Activated T-cell treated with anti-CD3 and anti-CD28 coated beads, Interleukin-2, amount 50 U/mL, for 4 hours (primary cell): ENCODE measurements around the gene PRDM15. TPM values are rescaled to one million over a fixed set of nuclear protein-coding genes. Genes with fewer than 3 reads are reported as not detected.

Experiments used
- ATAC-seq, 2 donors: fragments of 200-7000 bp; cut with Tn5 transposase; one replicate each; pipeline ENCODE4 v1.10.0; 2021
- DNase-seq: peaks from one replicate; pipeline ENCODE4 v3.0.0-alpha.2; 2020
- H3K27me3 Mint-ChIP-seq: one replicate; pipeline ENCODE4 v1.8.0; 2021; ENCODE audit warnings: low read depth, mixed read lengths
- H3K36me3 Mint-ChIP-seq: one replicate; pipeline ENCODE4 v1.8.0; 2022; ENCODE audit warnings: mixed read lengths; ENCODE audit not compliant: insufficient read depth
- H3K4me1 Mint-ChIP-seq: one replicate; pipeline ENCODE4 v1.8.0; 2021; ENCODE audit warnings: low read depth, mixed read lengths
- H3K4me3 Mint-ChIP-seq: one replicate; pipeline ENCODE4 v1.8.0; 2021; ENCODE audit warnings: mild to moderate bottlenecking, moderate library complexity, mixed read lengths
- H3K9me3 Mint-ChIP-seq: one replicate; pipeline ENCODE4 v1.8.0; 2021; ENCODE audit warnings: mixed read lengths
- total RNA-seq, 3 donors: library from RNA; stranded (reverse); gene quantifications; one replicate each; pipeline ENCODE4 v1.2.1, GENCODE V29; 2021

The PRDM15 gene
- total RNA-seq, 3 donors from 2014 or later = 10.4 to 11.7 (median 11.4) TPM

GRCh38 chr21:41827951-41828883 is 50.9 kb downstream of the PRDM15 start:
- Mint-ChIP-seq H3K9me3 (no peaks in the 10 kb centered on the region), H3K4me3 (no peak overlapping the region), H3K4me1 (no peaks in the 10 kb centered on the region), H3K27me3 (no peaks in the 10 kb centered on the region), H3K36me3 (peaks cover 10% of the 10 kb centered on the region)
- no peak for DNase-seq
- ATAC-seq = no peak

- ATAC-seq = no peak
- Mint-ChIP-seq H3K4me1 (no peaks in the 10 kb centered on the region), H3K4me3 (no peak overlapping the region), H3K36me3 (peaks cover 20% of the 10 kb centered on the region), H3K27me3 (no peaks in the 10 kb centered on the region), H3K9me3 (no peaks in the 10 kb centered on the region)
- DNase-seq = no peak
Measured at GRCh38 chr21:41825881-41826280, 53.3 kb downstream of the PRDM15 start.

GRCh38 chr21:41825216-41825615 is 53.9 kb downstream of the PRDM15 start:
- no peak for ATAC-seq
- Mint-ChIP-seq H3K27me3 (no peaks in the 10 kb centered on the region), H3K36me3 (peaks cover 20% of the 10 kb centered on the region), H3K4me1 (no peaks in the 10 kb centered on the region), H3K9me3 (no peaks in the 10 kb centered on the region), H3K4me3 (no peak overlapping the region)
- DNase-seq = no peak

GRCh38 chr21:41824466-41825207 is 54.5 kb downstream of the PRDM15 start:
- ATAC-seq (no peak), DNase-seq (no peak)
- Mint-ChIP-seq H3K9me3 (no peaks in the 10 kb centered on the region), H3K4me1 (no peaks in the 10 kb centered on the region), H3K36me3 (peaks cover 20% of the 10 kb centered on the region), H3K27me3 (no peaks in the 10 kb centered on the region), H3K4me3 (no peak overlapping the region)

- ATAC-seq (no peak), DNase-seq (no peak)
- H3K36me3 Mint-ChIP-seq = peaks cover 20% of the 10 kb centered on the region
- H3K4me1 Mint-ChIP-seq = no peaks in the 10 kb centered on the region
- H3K4me3 Mint-ChIP-seq = no peak overlapping the region
- no peaks in the 10 kb centered on the region for H3K9me3 Mint-ChIP-seq
- no peaks in the 10 kb centered on the region for H3K27me3 Mint-ChIP-seq
Measured at GRCh38 chr21:41823906-41824305, 55.2 kb downstream of the PRDM15 start.

GRCh38 chr21:41823166-41823565 is 56.0 kb downstream of the PRDM15 start:
- DNase-seq = no peak
- peaks cover 20% of the 10 kb centered on the region for H3K36me3 Mint-ChIP-seq
- H3K27me3 Mint-ChIP-seq = no peaks in the 10 kb centered on the region
- no peak overlapping the region for H3K4me3 Mint-ChIP-seq
- H3K4me1 Mint-ChIP-seq = no peaks in the 10 kb centered on the region
- no peaks in the 10 kb centered on the region for H3K9me3 Mint-ChIP-seq
- ATAC-seq = no peak

- H3K27me3 Mint-ChIP-seq = no peaks in the 10 kb centered on the region
- H3K9me3 Mint-ChIP-seq = no peaks in the 10 kb centered on the region
- no peaks in the 10 kb centered on the region for H3K4me1 Mint-ChIP-seq
- peaks cover 20% of the 10 kb centered on the region for H3K36me3 Mint-ChIP-seq
- no peak overlapping the region for H3K4me3 Mint-ChIP-seq
- ATAC-seq = no peak
- no peak for DNase-seq
Measured at GRCh38 chr21:41821756-41822431, 57.2 kb downstream of the PRDM15 start.

- Mint-ChIP-seq H3K36me3 (peaks cover 20% of the 10 kb centered on the region), H3K4me3 (no peak overlapping the region), H3K4me1 (no peaks in the 10 kb centered on the region), H3K27me3 (no peaks in the 10 kb centered on the region), H3K9me3 (no peaks in the 10 kb centered on the region)
- ATAC-seq = no peak
- DNase-seq = no peak
Measured at GRCh38 chr21:41821081-41821755, 57.9 kb downstream of the PRDM15 start.

GRCh38 chr21:41820384-41821080 is 58.6 kb downstream of the PRDM15 start:
- H3K36me3 Mint-ChIP-seq = peaks cover 17% of the 10 kb centered on the region
- DNase-seq (no peak), ATAC-seq (no peak)
- no peaks in the 10 kb centered on the region for H3K27me3 Mint-ChIP-seq
- H3K4me1 Mint-ChIP-seq = no peaks in the 10 kb centered on the region
- H3K9me3 Mint-ChIP-seq = no peaks in the 10 kb centered on the region
- H3K4me3 Mint-ChIP-seq = no peak overlapping the region

- no peak overlapping the region for H3K4me3 Mint-ChIP-seq
- H3K36me3 Mint-ChIP-seq = peaks cover 20% of the 10 kb centered on the region
- DNase-seq (no peak), ATAC-seq (no peak)
- no peaks in the 10 kb centered on the region for H3K9me3 Mint-ChIP-seq
- no peaks in the 10 kb centered on the region for H3K4me1 Mint-ChIP-seq
- H3K27me3 Mint-ChIP-seq = no peaks in the 10 kb centered on the region
Measured at GRCh38 chr21:41819856-41820281, 59.3 kb downstream of the PRDM15 start.

GRCh38 chr21:41819236-41819855 is 59.8 kb downstream of the PRDM15 start:
- DNase-seq (no peak), ATAC-seq (no peak)
- H3K27me3 Mint-ChIP-seq = no peaks in the 10 kb centered on the region
- no peaks in the 10 kb centered on the region for H3K9me3 Mint-ChIP-seq
- H3K4me3 Mint-ChIP-seq = no peak overlapping the region
- peaks cover 25% of the 10 kb centered on the region for H3K36me3 Mint-ChIP-seq
- H3K4me1 Mint-ChIP-seq = no peaks in the 10 kb centered on the region

- DNase-seq = no peak
- Mint-ChIP-seq H3K9me3 (no peaks in the 10 kb centered on the region), H3K27me3 (no peaks in the 10 kb centered on the region), H3K4me3 (no peak overlapping the region), H3K4me1 (no peaks in the 10 kb centered on the region), H3K36me3 (peaks cover 17% of the 10 kb centered on the region)
- no peak for ATAC-seq
Measured at GRCh38 chr21:41817877-41818855, 61.0 kb downstream of the PRDM15 start.
